SK-N-SH (cell line): ENCODE results near the gene NRCAM. TPM values are rescaled to one million over a fixed set of nuclear protein-coding genes. Genes with fewer than 3 reads are reported as not detected.
A peak's percentile ranks its signal among the peaks of the same experiment; 100 is the strongest.

Source experiments
- CTCF ChIA-PET: fragments of 300-600, 350-600 bp; formaldehyde crosslinking; extraction: SDS; loops from one replicate; lab custom pipeline; 2021; lab: Yijun Ruan, JAX
- POLR2A ChIA-PET: fragments of 350-600 bp; sonication (Branson Sonifier 250); formaldehyde crosslinking; extraction: SDS; loops from one replicate; lab custom pipeline; 2020; ENCODE audit warnings: antibody characterized with exemption, inconsistent platforms; lab: Yijun Ruan, JAX
- DNase-seq: peaks from one replicate; pipeline ENCODE4 v3.0.0; 2012
- H2AFZ ChIP-seq: fragments of 200-600 bp; sonication (generic); 2 replicates; pipeline ENCODE4 v1.8.1; 2016; ENCODE audit warnings: antibody characterized with exemption, mild to moderate bottlenecking, low read depth
- H3F3A ChIP-seq: fragments of 200-600 bp; sonication (generic); replicated peaks from 2 replicates; pipeline ENCODE3; 2016; ENCODE audit warnings: antibody characterized with exemption, mild to moderate bottlenecking; ENCODE audit not compliant: insufficient read depth
- H3K27ac ChIP-seq, 2 experiments: fragments of 200-500 bp in 1 of 2; fragments of 200-600 bp in 1 of 2; sonication (Bioruptor generic) in 1 of 2; sonication (generic), shearing (Covaris generic) in 1 of 2; 2 replicates each; pipeline versions ENCODE4 v1.5.1 to v1.6.1; 2014 to 2016; ENCODE audit warnings: low read depth in 2 of 2, inconsistent platforms in 1 of 2, low read length in 1 of 2, mild to moderate bottlenecking in 1 of 2, mixed read lengths in 1 of 2
- H3K27me3 ChIP-seq: fragments of 200-600 bp; sonication (generic), shearing (Covaris generic); 2 replicates; pipeline ENCODE4 v1.6.1; 2016; ENCODE audit warnings: mixed run types; ENCODE audit not compliant: insufficient read depth
- H3K36me3 ChIP-seq, 2 experiments: fragments of 200-500 bp in 1 of 2; fragments of 200-600 bp in 1 of 2; sonication (Bioruptor generic) in 1 of 2; sonication (generic) in 1 of 2; replicated peaks in 1 of 2; 2 replicates each; pipeline versions ENCODE3 to v1.5.1; 2014 to 2016; ENCODE audit warnings: low read length in 1 of 2, mild to moderate bottlenecking in 1 of 2; ENCODE audit not compliant: insufficient read depth in 2 of 2, control insufficient read depth in 1 of 2
- H3K4me1 ChIP-seq, 2 experiments: fragments of 200-500 bp in 1 of 2; fragments of 200-600 bp in 1 of 2; sonication (Bioruptor generic) in 1 of 2; sonication (generic), shearing (Covaris generic) in 1 of 2; 2 replicates each; pipeline versions ENCODE4 v1.5.1 to v1.6.1; 2014 to 2016; ENCODE audit warnings: low read depth in 1 of 2, low read length in 1 of 2, mixed run types in 1 of 2; ENCODE audit not compliant: insufficient read depth in 2 of 2, control insufficient read depth in 1 of 2
- H3K4me2 ChIP-seq: fragments of 200-600 bp; sonication (generic), shearing (Covaris generic); 2 replicates; pipeline ENCODE4 v1.6.1; 2017; ENCODE audit warnings: mixed run types
- H3K4me3 ChIP-seq, 2 experiments: fragments of 200-500 bp in 1 of 2; fragments of 200-600 bp in 1 of 2; sonication (Bioruptor generic) in 1 of 2; sonication (generic), shearing (Covaris generic) in 1 of 2; 2 replicates each; pipeline versions ENCODE4 v1.5.1 to v1.8.1; 2014 to 2016; ENCODE audit warnings: low read depth in 2 of 2, inconsistent platforms in 1 of 2, low read length in 1 of 2, mild to moderate bottlenecking in 1 of 2, mixed read lengths in 1 of 2, moderate library complexity in 1 of 2
- H3K79me2 ChIP-seq: fragments of 200-600 bp; sonication (generic); 2 replicates; pipeline ENCODE4 v1.8.1; 2017; ENCODE audit warnings: mild to moderate bottlenecking; ENCODE audit not compliant: insufficient read depth
- H3K9ac ChIP-seq: fragments of 200-600 bp; sonication (generic); 2 replicates; pipeline ENCODE4 v1.6.1; 2017; ENCODE audit warnings: mixed run types
- H3K9me2 ChIP-seq: fragments of 200-600 bp; sonication (generic); 2 replicates; pipeline ENCODE4 v1.6.1; 2017; ENCODE audit warnings: mixed run types
- H3K9me3 ChIP-seq: fragments of 200-600 bp; sonication (generic); 2 replicates; pipeline ENCODE4 v1.6.1; 2017; ENCODE audit warnings: mixed run types, mild to moderate bottlenecking, moderate library complexity
- H4K20me1 ChIP-seq: fragments of 200-600 bp; sonication (generic); 2 replicates; pipeline ENCODE4 v1.6.1; 2017; ENCODE audit warnings: mild to moderate bottlenecking, mixed run types; ENCODE audit not compliant: insufficient read depth
- ELF1 ChIP-seq: IDR thresholded peaks from 2 replicates; pipeline ENCODE4 v1.4.0; 2012
- EP300 ChIP-seq, 2 experiments: IDR thresholded peaks; 2 replicates each; pipeline versions ENCODE4 v1.4.0 to v1.6.1; 2012; ENCODE audit warnings: borderline replicate concordance in 1 of 2, low read depth in 1 of 2, low read length in 1 of 2
- EZH2phosphoT487 ChIP-seq: fragments of 200-600 bp; sonication (generic); IDR thresholded peaks from 2 replicates; pipeline ENCODE4 v1.6.1; 2017; ENCODE audit warnings: low read depth, mixed run types, mild to moderate bottlenecking, antibody characterized with exemption, moderate library complexity, borderline replicate concordance
- FOXJ3 ChIP-seq: sonication (generic); formaldehyde crosslinking; IDR thresholded peaks from 2 replicates; pipeline ENCODE4 v1.5.1; 2020; ENCODE audit warnings: mild to moderate bottlenecking, missing genetic modification reagents
- FOXM1 ChIP-seq: IDR thresholded peaks from 2 replicates; pipeline ENCODE4 v1.4.0; 2012; ENCODE audit warnings: low read depth, mild to moderate bottlenecking
- GABPA ChIP-seq: IDR thresholded peaks from 2 replicates; pipeline ENCODE4 v1.4.0; 2012; ENCODE audit warnings: low read depth, mild to moderate bottlenecking
- IRF3 ChIP-seq: fragments of 150-350 bp; IDR thresholded peaks from 2 replicates; pipeline ENCODE4 v1.6.1; 2016; ENCODE audit warnings: mild to moderate bottlenecking, low read depth, low read length
- JUND ChIP-seq: IDR thresholded peaks from 2 replicates; pipeline ENCODE4 v1.4.0; 2012
- MAX ChIP-seq: IDR thresholded peaks from 2 replicates; pipeline ENCODE4 v1.4.0; 2012; ENCODE audit warnings: low read depth
- NFIC ChIP-seq: IDR thresholded peaks from 2 replicates; pipeline ENCODE4 v1.4.0; 2012; ENCODE audit warnings: borderline replicate concordance
- NRF1 ChIP-seq: IDR thresholded peaks from 2 replicates; pipeline ENCODE4 v1.6.1; 2012; ENCODE audit warnings: low read depth, mild to moderate bottlenecking, low read length
- PBX3 ChIP-seq: IDR thresholded peaks from 2 replicates; pipeline ENCODE4; 2012
- POLR2AphosphoS5 ChIP-seq: IDR thresholded peaks from 2 replicates; pipeline ENCODE4 v1.6.1; 2012; ENCODE audit warnings: low read depth, low read length
- RCOR1 ChIP-seq: fragments of 150-350 bp; IDR thresholded peaks from 2 replicates; pipeline ENCODE4 v1.6.1; 2017; ENCODE audit warnings: antibody characterized with exemption, low read length
- REST ChIP-seq: IDR thresholded peaks from 2 replicates; pipeline ENCODE4 v1.6.1; 2012; ENCODE audit warnings: mild to moderate bottlenecking, low read depth, low read length, moderate library complexity
- RFX5 ChIP-seq: IDR thresholded peaks from 2 replicates; pipeline ENCODE4 v1.6.1; 2012; ENCODE audit warnings: mild to moderate bottlenecking, improper control_type of control experiment, low read length
- RXRA ChIP-seq: IDR thresholded peaks from 2 replicates; pipeline ENCODE4 v1.4.0; 2012; ENCODE audit warnings: low read depth, mild to moderate bottlenecking, borderline replicate concordance
- SIN3A ChIP-seq: IDR thresholded peaks from 2 replicates; pipeline ENCODE4 v1.6.1; 2012; ENCODE audit warnings: low read depth, mild to moderate bottlenecking, low read length, moderate library complexity, borderline replicate concordance
- TCF12 ChIP-seq: IDR thresholded peaks from 2 replicates; pipeline ENCODE4 v1.4.0; 2012
- TEAD4 ChIP-seq: IDR thresholded peaks from 2 replicates; pipeline ENCODE4 v1.4.0; 2012; ENCODE audit warnings: mild to moderate bottlenecking, borderline replicate concordance; ENCODE audit not compliant: insufficient read depth
- USF1 ChIP-seq: IDR thresholded peaks from 2 replicates; pipeline ENCODE4 v1.4.0; 2012; ENCODE audit warnings: low read depth, borderline replicate concordance
- USF2 ChIP-seq: fragments of 150-350 bp; IDR thresholded peaks from 2 replicates; pipeline ENCODE4 v1.6.1; 2017; ENCODE audit warnings: antibody characterized with exemption, low read length, low read depth, borderline replicate concordance
- YY1 ChIP-seq: IDR thresholded peaks from 2 replicates; pipeline ENCODE4 v1.4.0; 2012; ENCODE audit warnings: low read depth, mild to moderate bottlenecking
- ZBTB33 ChIP-seq: IDR thresholded peaks from 2 replicates; pipeline ENCODE4 v1.4.0; 2012; ENCODE audit warnings: low read depth, borderline replicate concordance
- WGBS: methylation state at CpG from one replicate; pipeline ENCODE4 v1.1.6; 2017; ENCODE audit warnings: low lambda C conversion rate; 5-methylcytosine and 5-hydroxymethylcytosine counted together
- polyA plus RNA-seq, 3 experiments: library from polyadenylated mRNA; depleted of rRNA; stranded (reverse); fragments of >200 nt; gene quantifications; 2 replicates each; pipeline ENCODE4 v1.2.3, GENCODE V29; 2012

Gene NRCAM
- polyA plus RNA-seq, 1 of the 3 experiments (the other 2 are of a cell fraction), result 1.1 TPM

GRCh38 chr7:108415821-108416536, 40.3 kb downstream of the NRCAM start:
- Histone ChIP-seq H3K9ac (no peak overlapping the region), H3K36me3 (no peaks in the 10 kb centered on the region), H2AFZ (peak overlapping the region; percentile 76; the same call in 1 of the 2 replicates), H3K4me2 (peak overlapping the region; percentile 39), H3K9me2 (no peaks in the 10 kb centered on the region), H3K4me3 (no peak overlapping the region; a peak in 1 of 4 replicates), H3K27me3 (no peaks in the 10 kb centered on the region), H4K20me1 (no peaks in the 10 kb centered on the region), H3K9me3 (no peaks in the 10 kb centered on the region), H3K79me2 (no peaks in the 10 kb centered on the region), H3F3A (no peaks in the 10 kb centered on the region), H3K4me1 (peaks cover 26 to 61% of the 10 kb centered on the region in 2 experiments; a peak in 3 of 4 replicates), H3K27ac (peak overlapping the region; percentile 48 to 98)
- whole genome bisulfite sequencing, result 29% methylated on average over 8 of the region's 8 CpGs
- CTCF ChIA-PET, result interaction anchor here (0.6 to 1.0 kb wide), 5 partner anchors 14 to 235 kb away, joined by 3 to 4 read pairs (median 3); no protein-coding TSS in a partner anchor
- POLR2A ChIA-PET, result no interaction called here
- peak; percentile 58 for DNase-seq
- TF ChIP-seq NRF1 (no peak), IRF3 (no peak), SIN3A (no peak), POLR2AphosphoS5 (no peak), FOXM1 (no peak), FOXJ3 (no peak), REST (no peak), YY1 (no peak), NFIC (no peak), EZH2phosphoT487 (no peak), USF2 (no peak), PBX3 (no peak), ZBTB33 (no peak), RCOR1 (peak; percentile 58), USF1 (no peak), ELF1 (no peak), TCF12 (no peak), JUND (no peak), GABPA (no peak), EP300 (IDR thresholded peaks at IDR 0.05; ENCODE audit: borderline replicate concordance in 1 of 2, low read depth in 1 of 2, low read length in 1 of 2) (peak in 1 of 2 experiments; percentile 66; a peak in 1 of 4 replicates), MAX (no peak), RXRA (no peak), TEAD4 (no peak), RFX5 (0 out of 2 replicates have a peak, but pooled peaks have one; percentile 20)
